Muscle layer of colon (tissue), 2 donors: Measurements from ENCODE around the gene CACNB2.
"Not testable (repeated sequence)": the region's sequence is repeated elsewhere in the genome, so short reads cannot be mapped to it uniquely, and the experiment has no call there.

Source experiments
- H3K27ac ChIP-seq: one replicate; pipeline ENCODE4 v1.7.0; 2013; ENCODE audit warnings: low read depth, mild to moderate bottlenecking, low read length, moderate library complexity
- H3K27me3 ChIP-seq, 2 donors: one replicate each; pipeline ENCODE4 v1.7.0; 2013; ENCODE audit warnings: low read length in 2 of 2, mild to moderate bottlenecking in 2 of 2; ENCODE audit not compliant: insufficient read depth in 2 of 2, control insufficient read depth in 1 of 2
- H3K36me3 ChIP-seq: one replicate; pipeline ENCODE4 v1.7.0; 2013; ENCODE audit warnings: mild to moderate bottlenecking, low read length; ENCODE audit not compliant: insufficient read depth
- H3K4me1 ChIP-seq: one replicate; pipeline ENCODE4 v1.7.0; 2013; ENCODE audit warnings: mild to moderate bottlenecking, low read length; ENCODE audit not compliant: insufficient read depth
- H3K4me3 ChIP-seq, 2 donors: one replicate each; pipeline ENCODE4 v1.7.0; 2013; ENCODE audit warnings: low read length in 2 of 2, low read depth in 1 of 2, mild to moderate bottlenecking in 1 of 2, moderate library complexity in 1 of 2
- H3K9ac ChIP-seq: one replicate; pipeline ENCODE4 v1.7.0; 2013; ENCODE audit warnings: low read length
- H3K9me3 ChIP-seq: one replicate; pipeline ENCODE4 v1.7.0; 2013; ENCODE audit warnings: mild to moderate bottlenecking, low read length
- donor health status: abdominal sarcoma.
- donor health status: Adenocarcinoma of cecum.

CACNB2 gene

GRCh38 chr10:18145652-18146051, 5.4 kb downstream of the CACNB2 start:
- Histone ChIP-seq H3K27me3 (no peaks in the 10 kb centered on the region), H3K4me3 (no peak overlapping the region), H3K9me3 (no peaks in the 10 kb centered on the region), H3K36me3 (no peaks in the 10 kb centered on the region), H3K4me1 (peaks cover 46% of the 10 kb centered on the region), H3K27ac (peak overlapping the region; percentile 36), H3K9ac (no peak overlapping the region)

- Histone ChIP-seq H3K9me3 (no peaks in the 10 kb centered on the region), H3K4me1 (peaks cover 55% of the 10 kb centered on the region), H3K4me3 (no peak overlapping the region), H3K27me3 (no peaks in the 10 kb centered on the region), H3K27ac (peak overlapping the region; percentile 12), H3K9ac (no peak overlapping the region), H3K36me3 (no peaks in the 10 kb centered on the region)
Measured at GRCh38 chr10:18149196-18149800, 9.1 kb downstream of the CACNB2 start.

- Histone ChIP-seq H3K9me3 (no peaks in the 10 kb centered on the region), H3K27me3 (no peaks in the 10 kb centered on the region), H3K27ac (no peak overlapping the region), H3K36me3 (peaks cover 4% of the 10 kb centered on the region), H3K4me3 (no peak overlapping the region), H3K4me1 (peaks cover 37% of the 10 kb centered on the region), H3K9ac (no peak overlapping the region)
Measured at GRCh38 chr10:18151356-18151890, 11.2 kb downstream of the CACNB2 start.

- H3K27me3 ChIP-seq, H3K27ac ChIP-seq, H3K9ac ChIP-seq, H3K9me3 ChIP-seq, H3K36me3 ChIP-seq, H3K4me3 ChIP-seq: not testable (repeated sequence)
- H3K4me1 ChIP-seq, result peaks cover 52% of the 10 kb centered on the region
Measured at GRCh38 chr10:18153381-18153780, 13.2 kb downstream of the CACNB2 start.

- no peaks in the 10 kb centered on the region for H3K27me3 ChIP-seq
- no peak overlapping the region for H3K9ac ChIP-seq
- peaks cover 4% of the 10 kb centered on the region for H3K36me3 ChIP-seq
- H3K4me3 ChIP-seq, result no peak overlapping the region
- H3K4me1 ChIP-seq, result peaks cover 51% of the 10 kb centered on the region
- no peaks in the 10 kb centered on the region for H3K9me3 ChIP-seq
- no peak overlapping the region for H3K27ac ChIP-seq
Measured at GRCh38 chr10:18155321-18155720, 15.1 kb downstream of the CACNB2 start.

GRCh38 chr10:18156797-18157196, 16.6 kb downstream of the CACNB2 start:
- not testable (repeated sequence) for H3K9ac ChIP-seq, H3K27me3 ChIP-seq, H3K36me3 ChIP-seq, H3K4me3 ChIP-seq, H3K9me3 ChIP-seq
- Histone ChIP-seq H3K27ac (peak overlapping the region; percentile 76), H3K4me1 (peaks cover 38% of the 10 kb centered on the region)

- H3K9me3 ChIP-seq, result no peaks in the 10 kb centered on the region
- H3K4me3 ChIP-seq, result no peak overlapping the region
- H3K4me1 ChIP-seq, result peaks cover 31% of the 10 kb centered on the region
- no peaks in the 10 kb centered on the region for H3K27me3 ChIP-seq
- H3K9ac ChIP-seq, result no peak overlapping the region
- H3K36me3 ChIP-seq, result peaks cover 4% of the 10 kb centered on the region
- H3K27ac ChIP-seq, result peak overlapping the region; percentile 76
Measured at GRCh38 chr10:18157881-18158280, 17.7 kb downstream of the CACNB2 start.

- Histone ChIP-seq H3K27ac (peak overlapping the region; percentile 76), H3K27me3 (no peaks in the 10 kb centered on the region), H3K4me3 (peak overlapping the region in 1 of 2 donors; percentile 49), H3K9ac (peak overlapping the region; percentile 7), H3K9me3 (no peaks in the 10 kb centered on the region), H3K36me3 (peaks cover 4% of the 10 kb centered on the region), H3K4me1 (peaks cover 38% of the 10 kb centered on the region)
Measured at GRCh38 chr10:18158773-18159265, 18.6 kb downstream of the CACNB2 start.

- peak overlapping the region; percentile 7 for H3K9ac ChIP-seq
- H3K27me3 ChIP-seq, result no peaks in the 10 kb centered on the region
- peak overlapping the region in 1 of 2 donors; percentile 49 for H3K4me3 ChIP-seq
- H3K9me3 ChIP-seq, result no peaks in the 10 kb centered on the region
- peaks cover 4% of the 10 kb centered on the region for H3K36me3 ChIP-seq
- H3K4me1 ChIP-seq, result peaks cover 45% of the 10 kb centered on the region
- H3K27ac ChIP-seq, result peak overlapping the region; percentile 76
Measured at GRCh38 chr10:18159557-18159956, 19.3 kb downstream of the CACNB2 start.

GRCh38 chr10:18162021-18162627, 21.9 kb downstream of the CACNB2 start:
- Histone ChIP-seq H3K27ac (no peak overlapping the region), H3K4me1 (peaks cover 46% of the 10 kb centered on the region), H3K36me3 (no peaks in the 10 kb centered on the region), H3K27me3 (no peaks in the 10 kb centered on the region), H3K9ac (no peak overlapping the region), H3K9me3 (no peaks in the 10 kb centered on the region), H3K4me3 (no peak overlapping the region)

- H3K27me3 ChIP-seq, result no peaks in the 10 kb centered on the region
- no peaks in the 10 kb centered on the region for H3K9me3 ChIP-seq
- peaks cover 27% of the 10 kb centered on the region for H3K4me1 ChIP-seq
- H3K27ac ChIP-seq, result peak overlapping the region; percentile 30
- H3K4me3 ChIP-seq, result no peak overlapping the region
- no peaks in the 10 kb centered on the region for H3K36me3 ChIP-seq
- H3K9ac ChIP-seq, result no peak overlapping the region
Measured at GRCh38 chr10:18164093-18164492, 23.9 kb downstream of the CACNB2 start.
